ENCODE measurements around the gene DDAH1.
"Not testable (repeated sequence)": the region's sequence is repeated elsewhere in the genome, so short reads cannot be mapped to it uniquely, and the experiment has no call there.

DDAH1 gene

GRCh38 chr1:85475055-85475454 lies 10.1 kb upstream of the DDAH1 start:
- H3K9me3 ChIP-seq (ENCODE audit: control extremely low read depth in 1 of 5, control insufficient read depth in 4 of 5, insufficient read depth in 2 of 5, low read depth in 1 of 5, low read length in 4 of 5): no peaks in the 10 kb centered on the region
- H3K27me3 ChIP-seq (replicated peaks in 2 of 5; ENCODE audit: control insufficient read depth in 4 of 5, insufficient read depth in 5 of 5, low read length in 4 of 5): peaks cover 0 to 2% (median 0%) of the 10 kb centered on the region in 5 experiments
- H3K4me3 ChIP-seq (ENCODE audit: control insufficient read depth in 1 of 7, extremely low read depth in 1 of 7, insufficient read depth in 4 of 7, low read depth in 2 of 7, low read length in 6 of 7): no peak overlapping the region
- no peaks in the 10 kb centered on the region for H3K4me1 ChIP-seq (ENCODE audit: control extremely low read depth in 1 of 4, control insufficient read depth in 4 of 4, insufficient read depth in 4 of 4, low read length in 3 of 4)
- POLR2A ChIA-PET: no interaction called here
- no peak overlapping the region for H3K27ac ChIP-seq (ENCODE audit: insufficient read depth in 1 of 2, low read depth in 1 of 2, low read length in 2 of 2, poor library complexity in 1 of 2, severe bottlenecking in 2 of 2)
- DNase-seq: no peak
- WGBS (ENCODE audit: insufficient coverage): 80% methylated on average over 1 of the region's 3 CpGs
- CTCF ChIA-PET: no interaction called here
- no peaks in the 10 kb centered on the region for H3K36me3 ChIP-seq (ENCODE audit: control insufficient read depth in 4 of 4, insufficient read depth in 4 of 4, low read length in 3 of 4)

- POLR2A ChIA-PET: no interaction called here
- H3K4me1 ChIP-seq (ENCODE audit: control extremely low read depth in 1 of 4, control insufficient read depth in 4 of 4, insufficient read depth in 4 of 4, low read length in 3 of 4): no peaks in the 10 kb centered on the region
- DNase-seq: no peak
- H3K27me3 ChIP-seq (replicated peaks in 2 of 5; ENCODE audit: control insufficient read depth in 4 of 5, insufficient read depth in 5 of 5, low read length in 4 of 5): peaks cover 0 to 2% (median 0%) of the 10 kb centered on the region in 5 experiments
- H3K4me3 ChIP-seq (ENCODE audit: control insufficient read depth in 1 of 7, extremely low read depth in 1 of 7, insufficient read depth in 4 of 7, low read depth in 2 of 7, low read length in 6 of 7): no peak overlapping the region
- WGBS (ENCODE audit: insufficient coverage): 91% methylated on average over 3 of the region's 6 CpGs
- no peaks in the 10 kb centered on the region for H3K36me3 ChIP-seq (ENCODE audit: control insufficient read depth in 4 of 4, insufficient read depth in 4 of 4, low read length in 3 of 4)
- CTCF ChIA-PET: no interaction called here
- H3K9me3 ChIP-seq (ENCODE audit: control extremely low read depth in 1 of 5, control insufficient read depth in 4 of 5, insufficient read depth in 2 of 5, low read depth in 1 of 5, low read length in 4 of 5): no peaks in the 10 kb centered on the region
- no peak overlapping the region for H3K27ac ChIP-seq (ENCODE audit: insufficient read depth in 1 of 2, low read depth in 1 of 2, low read length in 2 of 2, poor library complexity in 1 of 2, severe bottlenecking in 2 of 2)
Observed at GRCh38 chr1:85473390-85473789, 8.4 kb upstream of the DDAH1 start.

GRCh38 chr1:85471558-85471957 lies 6.6 kb upstream of the DDAH1 start:
- 92% methylated on average over 1 of the region's 1 CpG for WGBS (ENCODE audit: insufficient coverage)
- POLR2A ChIA-PET: no interaction called here

GRCh38 chr1:85470130-85470529 lies 5.2 kb upstream of the DDAH1 start:
- CTCF ChIA-PET: interaction anchor here (0.9 kb wide), 1 partner anchor 15 kb away, joined by 3 read pairs; no protein-coding TSS in a partner anchor
- H3K36me3 ChIP-seq (ENCODE audit: control insufficient read depth in 4 of 4, insufficient read depth in 4 of 4, low read length in 3 of 4); H3K27me3 ChIP-seq (replicated peaks in 2 of 5; ENCODE audit: control insufficient read depth in 4 of 5, insufficient read depth in 5 of 5, low read length in 4 of 5); H3K4me3 ChIP-seq (ENCODE audit: control insufficient read depth in 1 of 7, extremely low read depth in 1 of 7, insufficient read depth in 4 of 7, low read depth in 2 of 7, low read length in 6 of 7); DNase-seq; H3K27ac ChIP-seq (ENCODE audit: insufficient read depth in 1 of 2, low read depth in 1 of 2, low read length in 2 of 2, poor library complexity in 1 of 2, severe bottlenecking in 2 of 2); POLR2A ChIA-PET; H3K4me1 ChIP-seq (ENCODE audit: control extremely low read depth in 1 of 4, control insufficient read depth in 4 of 4, insufficient read depth in 4 of 4, low read length in 3 of 4); H3K9me3 ChIP-seq (ENCODE audit: control extremely low read depth in 1 of 5, control insufficient read depth in 4 of 5, insufficient read depth in 2 of 5, low read depth in 1 of 5, low read length in 4 of 5): not testable (repeated sequence)
- WGBS (ENCODE audit: insufficient coverage): 100% methylated on average over 2 of the region's 2 CpGs

More at GRCh38 chr1:85471558-85471957, 6.6 kb upstream of the DDAH1 start:
- CTCF ChIA-PET: interaction anchor here (0.6 kb wide), 1 partner anchor 1946 kb away, joined by 4 read pairs; no protein-coding TSS in a partner anchor
- Histone ChIP-seq H3K9me3 (ENCODE audit: control extremely low read depth in 1 of 5, control insufficient read depth in 4 of 5, insufficient read depth in 2 of 5, low read depth in 1 of 5, low read length in 4 of 5) (no peaks in the 10 kb centered on the region), H3K4me1 (ENCODE audit: control extremely low read depth in 1 of 4, control insufficient read depth in 4 of 4, insufficient read depth in 4 of 4, low read length in 3 of 4) (no peaks in the 10 kb centered on the region), H3K27ac (ENCODE audit: insufficient read depth in 1 of 2, low read depth in 1 of 2, low read length in 2 of 2, poor library complexity in 1 of 2, severe bottlenecking in 2 of 2) (no peak overlapping the region), H3K4me3 (ENCODE audit: control insufficient read depth in 1 of 7, extremely low read depth in 1 of 7, insufficient read depth in 4 of 7, low read depth in 2 of 7, low read length in 6 of 7) (no peak overlapping the region), H3K27me3 (replicated peaks in 2 of 5; ENCODE audit: control insufficient read depth in 4 of 5, insufficient read depth in 5 of 5, low read length in 4 of 5) (peaks cover 0 to 2% (median 0%) of the 10 kb centered on the region in 5 experiments), H3K36me3 (ENCODE audit: control insufficient read depth in 4 of 4, insufficient read depth in 4 of 4, low read length in 3 of 4) (no peaks in the 10 kb centered on the region)
- no peak for DNase-seq

GRCh38 chr1:85467929-85468540 lies 3.1 kb upstream of the DDAH1 start:
- WGBS (ENCODE audit: insufficient coverage): 96% methylated on average over 3 of the region's 3 CpGs
- Histone ChIP-seq H3K27me3 (replicated peaks in 2 of 5; ENCODE audit: control insufficient read depth in 4 of 5, insufficient read depth in 5 of 5, low read length in 4 of 5) (peaks cover 0 to 24% (median 3%) of the 10 kb centered on the region in 5 experiments), H3K27ac (ENCODE audit: insufficient read depth in 1 of 2, low read depth in 1 of 2, low read length in 2 of 2, poor library complexity in 1 of 2, severe bottlenecking in 2 of 2) (no peak overlapping the region), H3K36me3 (ENCODE audit: control insufficient read depth in 4 of 4, insufficient read depth in 4 of 4, low read length in 3 of 4) (no peaks in the 10 kb centered on the region), H3K9me3 (ENCODE audit: control extremely low read depth in 1 of 5, control insufficient read depth in 4 of 5, insufficient read depth in 2 of 5, low read depth in 1 of 5, low read length in 4 of 5) (no peaks in the 10 kb centered on the region), H3K4me1 (ENCODE audit: control extremely low read depth in 1 of 4, control insufficient read depth in 4 of 4, insufficient read depth in 4 of 4, low read length in 3 of 4) (peaks cover 0 to 19% (median 18%) of the 10 kb centered on the region in 4 experiments), H3K4me3 (ENCODE audit: control insufficient read depth in 1 of 7, extremely low read depth in 1 of 7, insufficient read depth in 4 of 7, low read depth in 2 of 7, low read length in 6 of 7) (no peak overlapping the region)
- POLR2A ChIA-PET: no interaction called here
- DNase-seq: no peak
- CTCF ChIA-PET: no interaction called here

DNA sequence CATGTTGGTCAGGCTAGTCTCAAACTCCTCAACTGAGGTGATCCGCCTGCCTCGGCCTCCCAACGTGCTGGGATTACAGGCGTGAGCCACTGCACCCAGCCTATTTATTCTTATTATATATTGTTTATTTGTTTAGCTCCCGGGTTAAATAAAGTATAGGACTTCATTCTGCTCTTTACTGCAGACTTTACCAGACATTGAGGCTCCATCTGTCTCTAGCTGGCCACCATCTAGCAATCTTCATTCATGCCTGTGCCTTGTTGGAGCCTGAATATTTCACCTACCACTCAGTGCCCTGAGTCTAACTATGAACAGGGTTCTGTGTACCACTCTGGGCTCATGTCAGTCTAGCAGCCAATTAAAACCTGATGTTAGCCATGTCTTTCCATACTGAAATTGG lies 2.1 kb upstream of the DDAH1 start:
- no peaks in the 10 kb centered on the region for H3K36me3 ChIP-seq (ENCODE audit: control insufficient read depth in 4 of 4, insufficient read depth in 4 of 4, low read length in 3 of 4)
- DNase-seq: no peak
- no peak overlapping the region for H3K27ac ChIP-seq (ENCODE audit: insufficient read depth in 1 of 2, low read depth in 1 of 2, low read length in 2 of 2, poor library complexity in 1 of 2, severe bottlenecking in 2 of 2)
- POLR2A ChIA-PET: no interaction called here
- peaks cover 0 to 29% (median 3%) of the 10 kb centered on the region in 5 experiments for H3K27me3 ChIP-seq (replicated peaks in 2 of 5; ENCODE audit: control insufficient read depth in 4 of 5, insufficient read depth in 5 of 5, low read length in 4 of 5)
- peaks cover 0 to 19% (median 18%) of the 10 kb centered on the region in 4 experiments for H3K4me1 ChIP-seq (ENCODE audit: control extremely low read depth in 1 of 4, control insufficient read depth in 4 of 4, insufficient read depth in 4 of 4, low read length in 3 of 4)
- no CpG with 5 or more reads among the region's 5 CpGs for WGBS (ENCODE audit: insufficient coverage)
- H3K4me3 ChIP-seq (ENCODE audit: control insufficient read depth in 1 of 7, extremely low read depth in 1 of 7, insufficient read depth in 4 of 7, low read depth in 2 of 7, low read length in 6 of 7): no peak overlapping the region
- CTCF ChIA-PET: interaction anchor here (1.1 kb wide), 1 partner anchor 9 kb away, joined by 3 read pairs; no protein-coding TSS in a partner anchor
- no peaks in the 10 kb centered on the region for H3K9me3 ChIP-seq (ENCODE audit: control extremely low read depth in 1 of 5, control insufficient read depth in 4 of 5, insufficient read depth in 2 of 5, low read depth in 1 of 5, low read length in 4 of 5)

GRCh38 chr1:85465786-85466134 lies 801 bp upstream of the DDAH1 start:
- no peaks in the 10 kb centered on the region for H3K9me3 ChIP-seq (ENCODE audit: control extremely low read depth in 1 of 5, control insufficient read depth in 4 of 5, insufficient read depth in 2 of 5, low read depth in 1 of 5, low read length in 4 of 5)
- peak overlapping the region in 2 of 7 experiments; percentile 66 to 76 for H3K4me3 ChIP-seq (ENCODE audit: control insufficient read depth in 1 of 7, extremely low read depth in 1 of 7, insufficient read depth in 4 of 7, low read depth in 2 of 7, low read length in 6 of 7)
- ChIA-PET CTCF (interaction anchor here (1.9 kb wide), 1 partner anchor 116 kb away, joined by 7 read pairs; no protein-coding TSS in a partner anchor), POLR2A (no interaction called here)
- H3K27ac ChIP-seq (ENCODE audit: insufficient read depth in 1 of 2, low read depth in 1 of 2, low read length in 2 of 2, poor library complexity in 1 of 2, severe bottlenecking in 2 of 2): no peak overlapping the region
- peaks cover 0 to 19% (median 18%) of the 10 kb centered on the region in 4 experiments for H3K4me1 ChIP-seq (ENCODE audit: control extremely low read depth in 1 of 4, control insufficient read depth in 4 of 4, insufficient read depth in 4 of 4, low read length in 3 of 4)
- no CpG with 5 or more reads among the region's 1 CpG for WGBS (ENCODE audit: insufficient coverage)
- peaks cover 0 to 29% (median 3%) of the 10 kb centered on the region in 5 experiments for H3K27me3 ChIP-seq (replicated peaks in 2 of 5; ENCODE audit: control insufficient read depth in 4 of 5, insufficient read depth in 5 of 5, low read length in 4 of 5)
- H3K36me3 ChIP-seq (ENCODE audit: control insufficient read depth in 4 of 4, insufficient read depth in 4 of 4, low read length in 3 of 4): no peaks in the 10 kb centered on the region
- DNase-seq: no peak
